PC-3 (cell line): ENCODE results near the gene EIF2A. TPM values are rescaled to one million over a fixed set of nuclear protein-coding genes. Genes with fewer than 3 reads are reported as not detected.
"Not testable (repeated sequence)": the region's sequence is repeated elsewhere in the genome, so short reads cannot be mapped to it uniquely, and the experiment has no call there.

Source experiments
- ATAC-seq: fragments of 200-7000 bp; cut with Tn5 transposase; 2 replicates; pipeline ENCODE4 v1.9.1; 2020; ENCODE audit warnings: mild to moderate bottlenecking, moderate library complexity
- BruUV-seq: library from RNA; stranded (reverse); fragments of 400-500 nt; replicated peaks from 2 replicates; lab custom pipeline; 2021; lab: Mats Ljungman, UMichigan
- CTCF ChIA-PET: fragments of 300-600 bp; sonication (Branson Sonifier 250); formaldehyde crosslinking; loops from one replicate; lab custom pipeline; 2022; ENCODE audit warnings: antibody characterized with exemption; lab: Charles Lee
- POLR2A ChIA-PET: fragments of 300-600 bp; sonication (Branson Sonifier 250); formaldehyde crosslinking; loops from one replicate; lab custom pipeline; 2022; ENCODE audit warnings: antibody characterized with exemption; ENCODE audit not compliant: unreplicated experiment; lab: Charles Lee
- DNase-seq: peaks from one replicate; pipeline ENCODE4 v3.0.0-alpha.2; 2015
- H2AFZ ChIP-seq: fragments of 300-600 bp; sonication (generic); 2 replicates; pipeline ENCODE4 v1.6.0; 2016; ENCODE audit warnings: antibody characterized with exemption, low read length
- H3F3A ChIP-seq: fragments of 300-600 bp; sonication (generic); one replicate; pipeline ENCODE4 v1.6.0; 2017; ENCODE audit warnings: antibody characterized with exemption, low read length, control low read depth, mild to moderate bottlenecking; ENCODE audit not compliant: unreplicated experiment
- H3K27ac ChIP-seq: fragments of 300-600 bp; sonication (generic); 2 replicates; pipeline ENCODE4 v1.5.1; 2016; ENCODE audit warnings: mild to moderate bottlenecking, low read length
- H3K27me3 ChIP-seq: fragments of 300-600 bp; sonication (generic); 2 replicates; pipeline ENCODE4 v1.6.1; 2016; ENCODE audit warnings: low read length, mixed read lengths
- H3K36me3 ChIP-seq: fragments of 300-600 bp; sonication (generic); 2 replicates; pipeline ENCODE4 v1.6.1; 2016; ENCODE audit warnings: low read depth, mixed run types, low read length, mixed read lengths
- H3K4me1 ChIP-seq: fragments of 300-600 bp; sonication (generic); 2 replicates; pipeline ENCODE4 v1.5.1; 2016; ENCODE audit warnings: low read length; ENCODE audit not compliant: insufficient read depth
- H3K4me2 ChIP-seq: fragments of 300-600 bp; sonication (generic); 2 replicates; pipeline ENCODE4 v1.6.0; 2016; ENCODE audit warnings: low read length
- H3K4me3 ChIP-seq: fragments of 300-600 bp; sonication (generic); 2 replicates; pipeline ENCODE4 v1.5.1; 2016; ENCODE audit warnings: mild to moderate bottlenecking, low read length, mixed read lengths
- H3K79me2 ChIP-seq: fragments of 300-600 bp; sonication (generic); 2 replicates; pipeline ENCODE4 v1.6.1; 2017; ENCODE audit warnings: low read length, mixed read lengths
- H3K9ac ChIP-seq: fragments of 300-600 bp; sonication (generic); 2 replicates; pipeline ENCODE4 v1.6.0; 2016; ENCODE audit warnings: mild to moderate bottlenecking, low read length
- H3K9me2 ChIP-seq: fragments of 300-600 bp; sonication (generic); replicated peaks from 2 replicates; pipeline ENCODE4 v1.6.1; 2016; ENCODE audit warnings: mixed run types, low read length, mixed read lengths
- H3K9me3 ChIP-seq: fragments of 300-600 bp; sonication (generic); 2 replicates; pipeline ENCODE4 v1.6.1; 2016; ENCODE audit warnings: low read length, mixed read lengths
- H4K20me1 ChIP-seq: fragments of 300-600 bp; sonication (generic); 2 replicates; pipeline ENCODE4 v1.6.1; 2016; ENCODE audit warnings: low read length, mixed read lengths
- CTCF ChIP-seq: fragments of 300-600 bp; sonication (generic); conservative IDR thresholded peaks from 2 replicates; pipeline ENCODE4 v1.5.1; 2017; ENCODE audit warnings: antibody characterized with exemption, low read depth, mild to moderate bottlenecking, low read length
- EZH2 ChIP-seq: fragments of 300-600 bp; sonication (generic); IDR thresholded peaks from one replicate; pipeline ENCODE4 v1.6.1; 2017; ENCODE audit warnings: antibody characterized with exemption, mild to moderate bottlenecking, low read length; ENCODE audit not compliant: unreplicated experiment
- EZH2phosphoT487 ChIP-seq: fragments of 300-600 bp; sonication (generic); IDR thresholded peaks from 2 replicates; pipeline ENCODE4 v1.6.1; 2018; ENCODE audit warnings: mild to moderate bottlenecking, antibody characterized with exemption, low read length, borderline replicate concordance
- intact Hi-C: fragments of 100-400 bp; cut with micrococcal nuclease; formaldehyde crosslinking; loops from 2 replicates; pipeline ENCODE4 v1.9.0; 2023
- total RNA-seq: library from RNA; depleted of rRNA; stranded (reverse); fragments of >200 nt; gene quantifications from 2 replicates; pipeline ENCODE4 v1.2.3, GENCODE V29; 2014

EIF2A gene
- total RNA-seq, 1 experiment from 2014 or later, result 92.4 TPM

- intact Hi-C loops, result loop anchor here (5.0 kb wide), 1 partner anchor 103 kb away; the partner anchor contains the start of gene ERICH6
- CTCF ChIA-PET, result no interaction called here
- peaks cover 92% of the 10 kb centered on the region for H3K79me2 ChIP-seq
These were observed 53.2 kb downstream of the EIF2A start for GRCh38 chr3:150599611-150600297.

GRCh38 chr3:150600647-150601530 is 54.3 kb downstream of the EIF2A start:
- Histone ChIP-seq H3F3A (peaks cover 15% of the 10 kb centered on the region), H3K27ac (peak overlapping the region; percentile 94), H3K9ac (peak overlapping the region; percentile 73), H3K4me1 (peaks cover 48% of the 10 kb centered on the region), H3K4me2 (peak overlapping the region; percentile 94), H3K4me3 (peak overlapping the region; percentile 94), H4K20me1 (peaks cover 17% of the 10 kb centered on the region), H2AFZ (peak overlapping the region; percentile 4; the same call in 1 of the 2 replicates), H3K79me2 (peaks cover 92% of the 10 kb centered on the region)
- H3K9me3 ChIP-seq, CTCF ChIA-PET, H3K9me2 ChIP-seq, H3K27me3 ChIP-seq, H3K36me3 ChIP-seq: not testable (repeated sequence)
- POLR2A ChIA-PET, result interaction anchor here (0.7 kb wide), 1 partner anchor 420 kb away, joined by 4 read pairs; no protein-coding TSS in a partner anchor
- DNase-seq, result peak; percentile 79
- ATAC-seq, result peak; percentile 13; the same call in 1 of the 2 replicates
- BruUV-seq, result TSS peak; percentile 5
- intact Hi-C loops, result loop anchor here (5.0 kb wide), 1 partner anchor 101 kb away; the partner anchor contains the start of gene ERICH6

More at GRCh38 chr3:150599611-150600297, 53.2 kb downstream of the EIF2A start:
- Histone ChIP-seq H3K27ac (peak overlapping the region; percentile 94), H3K9me3 (no peaks in the 10 kb centered on the region), H3K9me2 (no peaks in the 10 kb centered on the region), H3K9ac (peak overlapping the region; percentile 73), H3K4me2 (peak overlapping the region; percentile 94), H3K4me3 (peak overlapping the region; percentile 94), H3F3A (peaks cover 15% of the 10 kb centered on the region), H2AFZ (no peak overlapping the region), H3K36me3 (no peaks in the 10 kb centered on the region), H3K27me3 (no peaks in the 10 kb centered on the region), H3K4me1 (peaks cover 43% of the 10 kb centered on the region), H4K20me1 (peaks cover 12% of the 10 kb centered on the region)
- TF ChIP-seq EZH2 (no peak), EZH2phosphoT487 (no peak), CTCF (no peak)
- POLR2A ChIA-PET, result interaction anchor here (0.6 kb wide), 1 partner anchor 1045 kb away, joined by 4 read pairs; no protein-coding TSS in a partner anchor
- BruUV-seq, result no TSS peak
- peak; percentile 52 for ATAC-seq
- peak; percentile 96 for DNase-seq
